Renal cortex interstitium (tissue), 3 donors: ENCODE measurements around the gene LRRC14B. TPM values are rescaled to one million over a fixed set of nuclear protein-coding genes. Genes with fewer than 3 reads are reported as not detected.

Source experiments
- polyA plus RNA-seq, 3 donors: library from polyadenylated mRNA; unstranded; fragments of 120-200 nt; gene quantifications; one replicate each; pipeline ENCODE4 v1.2.1, GENCODE V29; 2013; ENCODE audit not compliant: insufficient read length in 3 of 3

LRRC14B gene
- polyA plus RNA-seq, 3 donors: 0.13 TPM; not detected in 2

Other genes with a start within 250 kb of the LRRC14B start
- gene PLEKHG4B, start 99.3 kb upstream of the LRRC14B start, polyA plus RNA-seq: 10 to 100 TPM; 11.0 to 16.6 (median 14.6) TPM
- 10 to 100 TPM; 14.0 to 18.9 (median 18.5) TPM for gene CCDC127, start 26.7 kb downstream of the LRRC14B start, polyA plus RNA-seq
- gene SDHA, start 26.8 kb downstream of the LRRC14B start, polyA plus RNA-seq: 100 to 1,000 TPM; 130 to 150 (median 148) TPM
- gene PDCD6, start 80.2 kb downstream of the LRRC14B start, polyA plus RNA-seq: 100 to 1,000 TPM; 127 to 135 (median 133) TPM
- 1 to 10 TPM; 2.4 to 3.2 (median 3.1) TPM for gene AHRR, start 130.2 kb downstream of the LRRC14B start, polyA plus RNA-seq